NCI-H526 treated with DMSO at 0.1 percent for 48 hours (cell line): Measurements from ENCODE around the gene GJA9.

Source experiments
- DNase-seq: peaks from one replicate; lab custom pipeline; 2025; lab: John Stamatoyannopoulos, UW

Gene GJA9

DNA sequence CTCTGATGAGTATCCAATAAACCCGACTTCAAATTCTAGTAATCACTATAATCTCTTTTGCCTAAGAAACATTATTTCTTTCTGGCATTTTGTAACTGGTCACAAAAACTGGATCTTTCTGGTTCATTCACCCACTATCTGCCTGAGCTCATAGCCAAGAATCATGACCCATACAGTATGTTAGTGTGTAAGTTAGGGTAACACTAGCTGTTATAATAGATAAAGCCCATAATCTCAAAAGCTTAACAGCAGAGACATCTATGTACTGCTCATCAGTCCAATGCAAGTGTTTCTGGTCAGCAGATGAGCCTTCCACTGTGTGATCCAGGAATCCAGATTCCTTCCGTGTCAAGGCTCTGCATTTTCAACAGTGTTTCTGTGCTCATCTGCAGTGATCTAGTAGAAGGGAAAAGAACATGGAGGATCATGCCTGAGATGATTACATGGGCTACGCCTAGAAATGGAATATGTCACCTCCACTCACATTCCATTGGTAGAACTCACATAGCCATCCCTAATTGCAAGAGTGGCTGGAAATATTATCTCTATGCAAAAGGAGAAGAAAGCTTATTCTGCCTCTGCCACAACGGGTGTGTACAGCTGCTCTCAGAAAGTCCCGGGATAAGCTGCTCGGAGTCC lies 49.5 kb downstream of the GJA9 start:
- no peak for DNase-seq

GRCh38 chr1:38829368-38829767 lies 52.0 kb downstream of the GJA9 start:
- no peak for DNase-seq

DNA sequence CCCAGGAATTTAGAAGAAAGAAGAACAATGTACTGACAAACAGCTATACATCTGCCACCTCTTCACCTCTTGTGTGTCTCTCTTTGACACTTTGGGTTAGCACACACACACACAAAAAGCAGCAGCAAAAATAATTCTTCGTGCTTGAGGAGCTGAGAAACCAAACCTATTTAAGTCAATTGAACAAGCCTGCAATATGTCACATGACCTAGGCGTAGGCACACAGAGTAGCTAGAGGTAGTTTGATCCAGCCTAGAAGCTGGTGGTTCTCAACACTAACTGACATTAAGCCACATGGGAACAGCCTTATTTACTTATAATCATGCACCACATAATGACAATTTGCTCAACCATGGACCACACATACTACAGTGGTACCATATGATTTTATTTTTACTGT lies 54.1 kb downstream of the GJA9 start:
- DNase-seq = peak; percentile 56

- DNase-seq = no peak
Measured at GRCh38 chr1:38826886-38827285, 54.5 kb downstream of the GJA9 start.

DNA sequence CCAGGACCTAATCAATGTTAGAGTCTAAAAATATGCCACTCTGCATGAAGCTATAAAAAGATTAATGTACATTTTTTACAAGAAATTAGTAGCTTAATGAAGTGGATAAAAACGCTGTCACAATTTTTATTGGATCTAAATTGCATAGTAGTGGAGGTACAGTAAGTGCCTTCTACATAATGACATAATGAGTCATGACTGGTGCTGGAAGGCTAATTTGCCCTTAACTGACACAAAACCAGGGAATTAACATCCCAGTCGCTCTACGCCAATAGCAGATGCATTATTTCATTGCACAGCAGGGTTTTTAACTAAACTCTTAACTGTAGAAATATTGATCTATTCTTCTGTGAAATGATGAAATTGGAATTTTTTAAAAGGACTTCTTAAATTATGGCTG lies 55.1 kb downstream of the GJA9 start:
- no peak for DNase-seq
